ENCODE measurements around the gene NRTN. TPM values are rescaled to one million over a fixed set of nuclear protein-coding genes. Genes with fewer than 3 reads are reported as not detected.

Gene NRTN
- total RNA-seq (2022; extraction: Qiagen RNA extraction; ENCODE audit: low read depth): 0.37 to 0.89 TPM (median 0.58 TPM) in 5 replicates

GRCh38 chr19:5804516-5805461 is at the start of gene NRTN:
Gene NRTN, plus strand, starts transcription at chr19:5805067. Its CDS starts 19,099 bp downstream, at chr19:5824166.

GRCh38 chr19:5784581-5785147 is 20.2 kb upstream of the NRTN start, which contains the start of gene PRR22:
Gene PRR22, minus strand, starts transcription at chr19:5784746. Its CDS starts 86 bp downstream, at chr19:5784660.

GRCh38 chr19:5790559-5791520 is 14.0 kb upstream of the NRTN start, which contains the start of gene DUS3L:
Gene DUS3L, minus strand, starts transcription at chr19:5791163. Its CDS starts 22 bp downstream, at chr19:5791141.

GRCh38 chr19:5839065-5840017 is 34.5 kb downstream of the NRTN start, which contains the start of gene FUT6:
Gene FUT6, minus strand, starts transcription at chr19:5839702. Its CDS starts 7,135 bp downstream, at chr19:5832567.

GRCh38 chr19:5851302-5851701 is 46.4 kb downstream of the NRTN start, which contains the start of gene FUT3:
Gene FUT3, minus strand, starts transcription at chr19:5851449.

Other genes with a start within 250 kb of the NRTN start
- 2.0 to 3.1 TPM (median 2.6 TPM) in 5 replicates for gene TINCR, start 237.1 kb upstream of the NRTN start, total RNA-seq (2022; extraction: Qiagen RNA extraction; ENCODE audit: low read depth)
- gene SAFB2, start 182.3 kb upstream of the NRTN start, total RNA-seq (2022; extraction: Qiagen RNA extraction; ENCODE audit: low read depth): 26.6 to 43.7 TPM (median 37.3 TPM) in 5 replicates
- gene SAFB, start 182.0 kb upstream of the NRTN start, total RNA-seq (2022; extraction: Qiagen RNA extraction; ENCODE audit: low read depth): 53.9 to 60.1 TPM (median 57.1 TPM) in 5 replicates
- 45.1 to 70.1 TPM (median 66.8 TPM) in 5 replicates for gene MICOS13, start 124.6 kb upstream of the NRTN start, total RNA-seq (2022; extraction: Qiagen RNA extraction; ENCODE audit: low read depth)
- 2.8 to 5.2 TPM (median 4.5 TPM) in 5 replicates for gene HSD11B1L, start 124.0 kb upstream of the NRTN start, total RNA-seq (2022; extraction: Qiagen RNA extraction; ENCODE audit: low read depth)
- gene RPL36, start 114.8 kb upstream of the NRTN start, total RNA-seq (2022; extraction: Qiagen RNA extraction; ENCODE audit: low read depth): 735 to 913 TPM (median 777 TPM) in 5 replicates
- gene LONP1, start 84.9 kb upstream of the NRTN start, total RNA-seq (2022; extraction: Qiagen RNA extraction; ENCODE audit: low read depth): 44.8 to 62.0 TPM (median 59.6 TPM) in 5 replicates
- gene CATSPERD, start 84.4 kb upstream of the NRTN start, total RNA-seq (2022; extraction: Qiagen RNA extraction; ENCODE audit: low read depth): not detected in 5 replicates
- gene PRR22, start 20.3 kb upstream of the NRTN start, total RNA-seq (2022; extraction: Qiagen RNA extraction; ENCODE audit: low read depth): 1.7 to 3.5 TPM (median 2.5 TPM) in 5 replicates
- gene DUS3L, start 13.9 kb upstream of the NRTN start, total RNA-seq (2022; extraction: Qiagen RNA extraction; ENCODE audit: low read depth): 28.4 to 34.0 TPM (median 31.9 TPM) in 5 replicates
- gene FUT6, start 34.6 kb downstream of the NRTN start, total RNA-seq (2022; extraction: Qiagen RNA extraction; ENCODE audit: low read depth): not detected in 5 replicates
- 0.12 to 0.15 TPM in 2 of 5 replicates, not detected in the others for gene FUT3, start 46.4 kb downstream of the NRTN start, total RNA-seq (2022; extraction: Qiagen RNA extraction; ENCODE audit: low read depth)
- not detected in 5 replicates for gene FUT5, start 65.5 kb downstream of the NRTN start, total RNA-seq (2022; extraction: Qiagen RNA extraction; ENCODE audit: low read depth)
- gene NDUFA11, start 98.7 kb downstream of the NRTN start, total RNA-seq (2022; extraction: Qiagen RNA extraction; ENCODE audit: low read depth): 204 to 303 TPM (median 278 TPM) in 5 replicates
- 0.29 to 0.79 TPM (median 0.41 TPM) in 5 replicates for gene VMAC, start 99.8 kb downstream of the NRTN start, total RNA-seq (2022; extraction: Qiagen RNA extraction; ENCODE audit: low read depth)
- gene CAPS, start 109.2 kb downstream of the NRTN start, total RNA-seq (2022; extraction: Qiagen RNA extraction; ENCODE audit: low read depth): 0.59 to 1.3 TPM (median 0.92 TPM) in 5 replicates
- gene RANBP3, start 173.1 kb downstream of the NRTN start, total RNA-seq (2022; extraction: Qiagen RNA extraction; ENCODE audit: low read depth): 38.1 to 44.7 TPM (median 43.9 TPM) in 5 replicates

Measured in A549 treated with RU486 at 1 μM for 4 hours (cell line).